Posterior vena cava (tissue), 2 donors: ENCODE data around the gene WNK1. TPM values are rescaled to one million over a fixed set of nuclear protein-coding genes. Genes with fewer than 3 reads are reported as not detected.

ENCODE experiments used
- DNase-seq: peaks from one replicate; pipeline ENCODE4 v3.0.0-alpha.2; 2020; ENCODE audit warnings: low spot score
- intact Hi-C, 2 donors: fragments of 100-400 bp; cut with DNase I; formaldehyde crosslinking; loops; one replicate each; pipeline versions ENCODE4 v1.14.1 to v1.14.2; 2022 to 2023
- total RNA-seq, 2 donors: library from RNA; stranded (reverse); fragmentation: NEBNext Ultra II Directional; extraction: Animal tissue kit (Norgen Biotek cat#: 25700); gene quantifications; one replicate each; pipeline ENCODE4 v1.2.1, GENCODE V29; 2021
- donor health status: DM: yes; HTN: yes; CAD: no.
- donor health status: DM: yes; HTN: yes; CAD: no.

The WNK1 gene
- total RNA-seq, 2 donors from 2014 or later, result 159 to 199 TPM

DNA sequence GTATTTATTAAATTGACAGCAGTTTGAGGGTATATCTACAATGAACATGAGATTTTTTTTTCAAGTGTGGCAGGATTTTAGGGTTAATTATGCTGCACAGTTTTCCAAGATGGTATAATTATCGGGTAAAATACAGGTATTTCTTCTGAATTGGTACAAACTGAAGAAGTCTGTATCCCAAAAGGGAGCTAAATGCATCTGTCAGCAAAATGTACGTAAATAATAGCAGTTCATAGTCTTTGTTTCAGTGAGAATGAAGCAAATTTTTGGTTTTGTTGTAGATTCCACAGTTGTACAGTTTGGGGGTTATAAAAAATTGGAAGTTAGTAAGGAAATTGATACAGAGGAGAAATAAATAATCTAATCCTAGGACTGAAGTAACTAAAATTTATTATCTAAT, 133.8 kb downstream of the WNK1 start:
- no peak for DNase-seq
- intact Hi-C loops, result no loop called here

- DNase-seq, result no peak
- intact Hi-C loops, result no loop called here
These were observed 141.8 kb downstream of the WNK1 start for GRCh38 chr12:894226-894625.

GRCh38 chr12:896031-896430, 143.7 kb downstream of the WNK1 start:
- DNase-seq, result no peak
- intact Hi-C loops, result no loop called here

GRCh38 chr12:897386-897785, 145.0 kb downstream of the WNK1 start:
- DNase-seq, result no peak
- intact Hi-C loops, result no loop called here

DNA sequence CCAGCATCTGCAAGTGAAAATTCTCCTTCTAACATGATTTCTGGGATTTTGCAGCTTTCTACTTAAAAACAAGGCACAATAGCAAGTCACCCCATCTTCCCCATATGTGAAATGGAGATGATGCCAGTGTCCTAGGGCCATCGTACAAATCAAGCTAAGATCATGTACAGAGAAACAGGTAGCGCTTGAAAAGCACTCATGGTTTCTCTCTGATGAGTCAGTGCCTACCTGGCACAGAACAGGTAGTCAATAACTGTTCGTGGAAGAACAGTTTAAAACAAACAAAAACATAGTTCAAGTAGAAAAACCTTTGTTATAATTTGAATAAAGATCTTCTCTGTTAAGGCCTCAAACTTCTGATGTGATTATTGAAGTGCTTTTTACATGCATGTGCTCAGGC, 150.2 kb downstream of the WNK1 start:
- intact Hi-C loops, result no loop called here
- no peak for DNase-seq

DNA sequence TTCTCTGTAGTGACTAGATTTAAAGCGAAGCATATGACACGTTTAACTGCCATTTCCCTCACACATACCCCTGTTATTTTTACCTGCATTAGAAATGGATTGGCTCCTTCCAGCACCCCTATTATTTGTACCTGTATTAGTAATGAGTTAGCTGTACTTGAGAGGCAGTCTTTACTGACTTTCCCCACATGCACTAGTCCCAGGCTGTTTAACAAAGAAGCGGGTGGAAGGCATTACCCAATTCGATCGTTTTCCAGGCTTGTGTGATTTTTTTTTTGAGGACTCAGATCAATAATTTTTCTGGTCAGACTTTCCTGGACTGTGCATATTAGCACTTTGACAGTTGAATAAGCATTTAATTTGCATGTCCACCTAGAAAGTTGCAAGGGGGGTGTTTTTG, 150.7 kb downstream of the WNK1 start:
- intact Hi-C loops, result no loop called here
- no peak for DNase-seq

DNA sequence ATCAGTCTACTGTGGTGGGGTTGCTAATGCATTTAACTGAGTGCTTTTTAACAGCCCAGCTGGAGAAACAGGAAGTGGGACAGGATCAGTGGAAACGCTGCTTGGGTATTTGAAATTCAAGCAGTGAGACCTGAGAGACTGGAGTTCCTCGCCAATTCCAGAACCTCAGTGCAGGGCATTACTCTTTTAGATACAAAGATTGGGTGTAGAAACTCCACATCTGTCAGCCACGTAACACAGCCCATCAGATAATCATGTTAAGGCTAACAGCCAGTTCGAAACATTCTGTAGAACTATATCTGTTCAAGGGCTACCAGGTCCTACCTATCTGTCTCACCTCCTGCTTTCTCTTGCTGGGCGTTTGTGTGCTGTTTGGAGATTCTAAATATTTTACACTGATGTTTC, 151.6 kb downstream of the WNK1 start:
- DNase-seq, result no peak
- intact Hi-C loops, result no loop called here

GRCh38 chr12:905261-906031, 153.1 kb downstream of the WNK1 start:
- DNase-seq, result no peak
- intact Hi-C loops, result no loop called here

DNA sequence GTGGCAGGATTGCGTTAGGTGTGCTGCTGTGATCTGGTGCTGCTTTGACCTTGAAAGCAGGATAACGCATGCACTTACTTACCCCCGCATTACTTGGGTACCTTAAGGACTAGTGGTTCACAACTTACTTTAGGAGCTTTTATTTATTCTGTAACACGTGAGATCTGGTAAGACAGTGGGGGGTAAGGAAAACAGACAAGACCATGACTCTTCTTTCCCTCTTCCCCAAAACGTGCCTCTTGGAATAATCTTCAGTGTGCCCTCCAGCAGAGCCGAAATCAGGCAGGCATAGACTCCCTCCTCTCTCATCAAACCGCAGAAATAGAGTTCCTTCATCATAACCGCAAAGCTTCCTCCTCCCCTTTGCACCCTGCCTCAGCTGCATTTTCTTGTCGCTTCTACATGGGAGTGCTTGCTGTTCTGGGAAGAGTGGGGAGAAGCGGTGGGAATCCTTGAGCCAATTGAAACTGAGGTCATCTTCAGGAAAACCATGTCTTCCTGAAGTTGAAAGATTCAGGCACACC, 153.7 kb downstream of the WNK1 start:
- intact Hi-C loops, result no loop called here
- no peak for DNase-seq

DNA sequence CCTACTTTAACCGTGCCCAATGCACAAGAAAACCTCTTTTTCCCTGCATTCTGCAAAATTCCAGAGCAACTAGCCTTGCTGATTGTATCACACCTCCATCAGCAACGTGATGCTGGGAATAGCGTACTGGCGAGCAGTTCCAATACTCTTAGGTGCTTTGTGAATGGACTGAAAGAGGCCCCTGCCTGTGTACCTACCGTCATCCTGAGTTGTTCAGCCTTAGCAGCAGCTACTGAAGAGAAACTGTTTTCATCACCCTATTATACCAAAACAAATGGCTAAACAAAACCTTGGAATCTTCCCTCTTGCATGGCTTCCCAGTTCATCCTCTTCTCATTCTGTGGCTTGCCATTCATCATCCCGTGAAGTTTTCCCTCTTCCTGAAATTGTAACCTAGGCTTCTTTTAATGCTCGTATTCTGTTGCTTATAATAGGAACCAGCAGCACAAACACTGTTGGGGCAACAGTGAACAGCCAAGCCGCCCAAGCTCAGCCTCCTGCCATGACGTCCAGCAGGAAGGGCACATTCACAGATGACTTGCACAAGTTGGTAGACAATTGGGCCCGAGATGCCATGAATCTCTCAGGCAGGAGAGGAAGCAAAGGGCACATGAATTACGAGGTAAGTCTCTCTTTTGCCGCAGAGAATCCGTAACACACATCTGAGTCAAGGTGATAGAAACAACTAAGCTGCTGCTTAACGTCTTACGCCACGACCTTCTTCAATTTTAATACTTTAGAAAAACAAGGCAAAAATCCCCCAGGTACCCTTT, 155.2 kb downstream of the WNK1 start:
- intact Hi-C loops, result no loop called here

DNA sequence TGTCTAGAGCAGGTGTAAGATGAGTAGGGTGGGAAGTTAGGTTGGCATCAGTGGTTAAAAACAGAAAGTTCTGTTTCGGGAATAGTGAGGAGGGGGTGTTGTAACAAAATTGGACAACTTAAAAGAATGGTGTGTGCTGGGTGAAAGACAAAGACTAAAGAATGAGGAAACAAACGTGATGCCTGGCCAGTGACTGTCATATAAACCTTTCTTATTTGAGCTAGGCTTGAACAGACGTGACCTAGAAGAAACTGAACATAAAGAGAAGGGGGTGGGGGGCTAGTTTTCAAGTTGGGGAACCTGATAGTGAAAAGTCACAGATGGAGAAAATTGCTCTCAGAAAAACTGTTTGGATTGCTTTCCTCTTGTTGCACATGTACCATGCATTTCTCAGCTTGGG, 157.5 kb downstream of the WNK1 start:
- no peak for DNase-seq
- intact Hi-C loops, result no loop called here

More for the DNA sequence above, 155.2 kb downstream of the WNK1 start:
- DNase-seq, result no peak

- intact Hi-C loops, result no loop called here
- DNase-seq, result no peak
These were observed 158.0 kb downstream of the WNK1 start for GRCh38 chr12:910416-910815.

DNA sequence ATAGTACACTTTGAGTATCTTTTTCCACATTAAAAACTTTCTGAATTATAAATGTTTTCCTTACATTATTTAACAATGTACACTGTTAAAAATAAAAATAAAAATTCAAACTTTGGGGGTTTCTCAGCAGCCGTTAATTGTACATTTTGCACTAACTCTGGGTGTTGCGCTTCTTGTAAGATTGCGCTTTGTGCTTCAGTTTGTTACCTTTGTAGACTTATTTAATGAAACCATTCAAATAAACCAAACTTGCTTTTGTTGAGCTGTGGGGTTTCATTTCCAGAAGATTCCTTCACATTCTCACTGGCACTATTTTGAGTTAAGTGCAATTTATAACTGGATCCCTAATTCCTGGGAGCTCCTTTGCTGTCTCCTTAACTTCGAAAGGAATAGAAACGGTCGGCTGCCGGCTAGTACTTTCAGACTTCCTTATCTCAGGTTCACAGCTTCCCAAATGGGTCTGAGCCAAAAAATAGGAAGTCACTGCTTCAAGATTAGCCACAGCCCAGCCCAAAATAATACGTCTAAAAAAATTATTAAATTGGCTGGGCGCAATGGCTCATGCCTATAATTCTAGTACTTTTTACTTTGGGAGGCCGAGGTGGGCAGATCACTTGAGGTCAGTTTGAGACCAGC, 158.9 kb downstream of the WNK1 start:
- intact Hi-C loops, result no loop called here
- DNase-seq, result no peak

DNA sequence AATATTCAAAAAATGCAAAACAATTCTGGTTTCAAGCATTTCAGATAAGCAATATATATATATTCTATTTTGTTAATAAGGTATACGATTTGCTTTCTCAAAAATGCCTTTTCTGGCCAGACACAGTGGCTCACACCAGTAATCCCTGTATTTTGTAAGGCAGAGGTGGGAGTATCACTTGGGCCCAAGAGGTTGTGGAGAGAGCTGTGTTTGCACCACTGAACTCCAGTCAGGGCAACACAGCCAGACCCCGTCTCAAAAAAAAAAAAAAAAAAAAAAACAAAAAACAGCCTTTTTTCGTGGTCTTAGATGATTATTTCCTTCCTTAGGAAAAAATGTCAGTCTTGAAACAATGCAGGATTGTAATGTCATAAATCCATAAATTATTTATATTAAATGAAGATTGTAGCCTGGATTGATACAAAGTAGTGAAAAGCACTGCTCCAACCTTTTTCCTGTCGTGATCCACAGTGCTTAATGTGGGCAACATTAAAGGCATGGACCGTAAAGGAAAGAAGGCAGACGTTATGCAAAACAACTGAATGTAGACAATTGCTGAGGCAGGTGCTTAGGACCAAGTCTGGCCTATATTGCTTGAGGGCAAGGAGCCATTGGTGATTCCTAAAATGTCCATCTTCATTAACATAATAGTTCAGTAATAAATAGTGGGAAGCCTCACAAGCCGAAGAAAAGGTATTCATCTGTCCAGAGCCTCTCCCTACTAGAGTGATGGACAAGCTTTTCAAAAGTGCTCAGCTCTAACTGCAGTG, 160.3 kb downstream of the WNK1 start:
- intact Hi-C loops, result no loop called here

DNA sequence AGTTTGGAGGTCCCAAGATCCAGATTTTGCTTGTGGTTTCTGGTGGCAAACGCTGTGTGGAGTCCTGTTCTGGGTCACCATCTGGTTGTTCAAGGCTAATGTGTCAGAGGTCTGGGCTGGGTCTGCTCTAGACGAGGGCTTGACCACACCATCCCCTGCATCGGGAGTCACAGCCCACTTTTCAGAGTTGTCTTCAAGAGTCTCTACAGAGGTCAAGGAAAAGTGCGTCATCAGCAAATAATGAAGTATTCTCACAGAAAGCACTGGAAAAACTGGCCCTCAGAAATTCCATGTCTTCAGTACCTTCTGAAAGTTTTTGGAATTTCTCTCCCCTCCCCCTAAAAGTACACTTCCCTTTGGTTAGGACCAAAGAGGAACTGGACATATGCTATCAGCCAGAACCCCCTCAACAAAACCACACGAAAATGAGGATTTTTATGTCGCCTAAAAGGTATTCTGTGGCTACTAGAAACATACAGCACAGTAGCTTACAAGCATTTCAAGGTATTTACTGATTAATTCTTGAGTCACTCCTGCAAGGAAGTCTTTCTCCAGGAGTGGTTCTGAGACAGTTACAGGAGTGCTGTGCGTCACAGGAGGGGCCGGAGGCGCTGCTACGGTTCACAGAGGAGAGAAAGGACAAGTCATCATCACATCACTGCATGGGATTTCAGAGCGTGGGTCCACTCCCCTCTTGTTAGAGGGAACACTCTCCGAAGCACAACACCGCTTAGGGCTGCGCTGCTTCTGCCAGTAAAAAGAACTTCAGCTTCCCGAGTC, 161.7 kb downstream of the WNK1 start:
- intact Hi-C loops, result no loop called here
- DNase-seq, result no peak

More for the DNA sequence above, 160.3 kb downstream of the WNK1 start:
- DNase-seq, result no peak

- intact Hi-C loops, result no loop called here
- no peak for DNase-seq
These were observed 162.7 kb downstream of the WNK1 start for GRCh38 chr12:915090-915489.

DNA sequence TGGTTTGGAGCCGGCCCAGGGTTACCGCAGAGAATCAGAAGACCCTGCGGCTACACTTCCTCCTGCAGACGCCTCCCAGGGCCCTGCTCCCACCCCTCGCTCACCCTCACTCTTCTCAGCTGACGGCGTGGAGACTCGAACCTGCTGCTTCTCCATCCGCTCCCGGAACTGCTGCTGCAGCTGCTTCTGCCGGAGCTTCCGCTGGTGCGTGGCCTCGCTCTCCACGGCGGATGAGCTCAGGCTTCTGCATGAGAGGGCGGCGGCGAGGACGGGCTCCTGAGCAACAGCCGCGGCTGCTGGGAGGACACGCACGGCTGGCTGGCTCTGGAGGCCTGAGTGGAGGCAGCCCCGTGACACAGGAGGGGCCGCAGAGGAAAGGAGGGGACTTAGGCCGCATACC, 163.9 kb downstream of the WNK1 start:
- DNase-seq, result no peak
- intact Hi-C loops, result no loop called here

- no peak for DNase-seq
- intact Hi-C loops, result no loop called here
These were observed 164.5 kb downstream of the WNK1 start for GRCh38 chr12:916712-917445.
